HFFc6 (cell line): ENCODE data around the gene TMEM45A. TPM values are rescaled to one million over a fixed set of nuclear protein-coding genes. Genes with fewer than 3 reads are reported as not detected.
"Not testable (repeated sequence)": the region's sequence is repeated elsewhere in the genome, so short reads cannot be mapped to it uniquely, and the experiment has no call there.

Source experiments
- DNase-seq: peaks from one replicate; pipeline ENCODE4 v3.0.0-alpha.2; 2018
- H3K27ac Mint-ChIP-seq: 2 replicates; pipeline ENCODE4 v1.8.0; 2020; ENCODE audit warnings: mild to moderate bottlenecking, mixed read lengths
- H3K27me3 Mint-ChIP-seq: 2 replicates; pipeline ENCODE4 v1.8.0; 2021; ENCODE audit warnings: mild to moderate bottlenecking, moderate library complexity, mixed read lengths; ENCODE audit not compliant: insufficient read depth
- H3K36me3 Mint-ChIP-seq: 2 replicates; pipeline ENCODE4 v1.8.0; 2021; ENCODE audit warnings: low read depth, mixed read lengths
- H3K4me1 Mint-ChIP-seq: 2 replicates; pipeline ENCODE4 v1.8.0; 2020; ENCODE audit warnings: low read depth, mixed read lengths
- H3K4me3 Mint-ChIP-seq: 2 replicates; pipeline ENCODE4 v1.8.0; 2020; ENCODE audit warnings: mild to moderate bottlenecking, moderate library complexity, mixed read lengths
- H3K9me3 Mint-ChIP-seq: 2 replicates; pipeline ENCODE4 v1.8.0; 2020; ENCODE audit warnings: mild to moderate bottlenecking, mixed read lengths
- total RNA-seq, 6 experiments: library from RNA; stranded (reverse); fragmentation: NEBNext Ultra II Directional; extraction: Animal tissue kit (Norgen Biotek cat#: 25700); gene quantifications; 2 replicates in 1 of 6; 3 replicates in 5 of 6; pipeline ENCODE4 v1.2.3, GENCODE V29; 2021
- TF ChIP-seq, protein P1 (sequence below): fragments of 200-600 bp; sonication (generic); IDR thresholded peaks from 2 replicates; pipeline ENCODE4 v1.5.0; 2021; ENCODE audit warnings: antibody characterized with exemption, mild to moderate bottlenecking

TMEM45A gene
- total RNA-seq, 6 experiments from 2014 or later: 25.2 to 44.1 (median 28.5) TPM

DNA sequence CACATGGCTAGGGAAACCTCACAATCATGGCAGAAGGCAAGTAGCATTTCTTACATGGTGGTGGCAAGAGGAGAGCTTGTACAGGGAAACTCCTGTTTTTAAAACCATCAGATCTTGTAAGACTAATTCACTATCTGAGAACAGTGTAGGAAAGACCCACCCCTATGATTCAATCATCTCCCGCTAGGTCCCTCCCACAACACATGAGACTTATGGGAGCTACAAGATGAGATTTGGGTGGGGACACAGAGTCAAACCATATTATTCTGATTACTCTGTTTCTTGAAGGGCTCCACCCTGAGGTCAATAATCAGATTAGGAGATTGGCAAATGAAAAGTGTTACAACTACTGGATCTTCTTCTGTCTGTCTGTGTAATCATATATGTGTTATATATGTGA lies 21.5 kb upstream of the TMEM45A start:
- Mint-ChIP-seq H3K9me3 (peaks cover 16% of the 10 kb centered on the region), H3K27me3 (peaks cover 2% of the 10 kb centered on the region; the same call in 1 of the 2 replicates), H3K4me3 (no peak overlapping the region), H3K27ac (no peak overlapping the region), H3K36me3 (peaks cover 9% of the 10 kb centered on the region), H3K4me1 (no peaks in the 10 kb centered on the region)
- no peak for DNase-seq
- TF ChIP-seq, protein P1, sequence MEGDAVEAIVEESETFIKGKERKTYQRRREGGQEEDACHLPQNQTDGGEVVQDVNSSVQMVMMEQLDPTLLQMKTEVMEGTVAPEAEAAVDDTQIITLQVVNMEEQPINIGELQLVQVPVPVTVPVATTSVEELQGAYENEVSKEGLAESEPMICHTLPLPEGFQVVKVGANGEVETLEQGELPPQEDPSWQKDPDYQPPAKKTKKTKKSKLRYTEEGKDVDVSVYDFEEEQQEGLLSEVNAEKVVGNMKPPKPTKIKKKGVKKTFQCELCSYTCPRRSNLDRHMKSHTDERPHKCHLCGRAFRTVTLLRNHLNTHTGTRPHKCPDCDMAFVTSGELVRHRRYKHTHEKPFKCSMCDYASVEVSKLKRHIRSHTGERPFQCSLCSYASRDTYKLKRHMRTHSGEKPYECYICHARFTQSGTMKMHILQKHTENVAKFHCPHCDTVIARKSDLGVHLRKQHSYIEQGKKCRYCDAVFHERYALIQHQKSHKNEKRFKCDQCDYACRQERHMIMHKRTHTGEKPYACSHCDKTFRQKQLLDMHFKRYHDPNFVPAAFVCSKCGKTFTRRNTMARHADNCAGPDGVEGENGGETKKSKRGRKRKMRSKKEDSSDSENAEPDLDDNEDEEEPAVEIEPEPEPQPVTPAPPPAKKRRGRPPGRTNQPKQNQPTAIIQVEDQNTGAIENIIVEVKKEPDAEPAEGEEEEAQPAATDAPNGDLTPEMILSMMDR: no peak

DNA sequence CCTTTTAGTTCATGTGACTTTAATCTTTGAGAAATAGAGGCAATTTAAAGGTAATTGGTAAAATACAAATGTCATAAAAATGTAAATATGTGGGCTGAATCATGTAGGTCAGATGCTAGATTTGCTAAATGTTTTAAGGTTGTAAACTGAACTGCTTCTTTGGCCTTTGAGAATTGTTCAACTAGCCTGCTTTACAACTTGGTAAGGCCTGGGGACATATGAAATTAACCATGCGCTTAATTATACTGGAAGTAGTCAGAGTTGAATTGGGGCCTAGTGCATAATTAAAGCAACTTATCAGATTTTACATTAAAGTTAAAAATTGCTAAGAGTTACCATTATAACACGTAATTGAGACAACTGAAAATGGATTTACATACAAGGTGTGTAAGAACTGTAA lies 21.0 kb upstream of the TMEM45A start:
- TF ChIP-seq, protein P1: no peak
- DNase-seq: no peak
- peaks cover 9% of the 10 kb centered on the region for H3K36me3 Mint-ChIP-seq
- no peak overlapping the region for H3K27ac Mint-ChIP-seq
- H3K4me1 Mint-ChIP-seq: no peaks in the 10 kb centered on the region
- no peak overlapping the region for H3K4me3 Mint-ChIP-seq
- peaks cover 2% of the 10 kb centered on the region; the same call in 1 of the 2 replicates for H3K27me3 Mint-ChIP-seq
- peaks cover 16% of the 10 kb centered on the region for H3K9me3 Mint-ChIP-seq

DNA sequence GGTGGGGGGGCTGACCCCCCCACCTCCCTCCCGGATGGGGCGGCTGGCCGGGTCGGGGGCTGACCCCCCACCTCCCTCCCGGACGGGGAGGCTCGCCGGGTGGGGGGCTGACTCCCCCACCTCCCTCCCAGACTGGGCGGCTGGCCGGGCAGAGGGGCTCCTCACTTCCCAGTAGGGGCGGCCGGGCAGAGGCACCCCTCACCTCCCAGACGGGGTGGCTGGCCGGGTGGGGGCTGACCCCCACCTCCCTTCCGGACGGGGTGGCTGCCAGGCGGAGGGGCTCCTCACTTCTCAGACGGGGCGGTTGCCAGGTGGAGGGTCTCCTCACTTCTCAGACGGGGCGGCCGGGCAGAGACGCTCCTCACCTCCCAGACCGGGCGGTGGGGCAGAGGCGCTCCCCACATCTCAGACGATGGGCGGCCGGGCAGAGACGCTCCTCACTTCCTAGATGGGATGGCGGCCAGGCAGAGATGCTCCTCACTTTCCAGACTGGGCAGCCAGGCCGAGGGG lies 14.5 kb upstream of the TMEM45A start:
- not testable (repeated sequence) for H3K4me1 Mint-ChIP-seq

DNA sequence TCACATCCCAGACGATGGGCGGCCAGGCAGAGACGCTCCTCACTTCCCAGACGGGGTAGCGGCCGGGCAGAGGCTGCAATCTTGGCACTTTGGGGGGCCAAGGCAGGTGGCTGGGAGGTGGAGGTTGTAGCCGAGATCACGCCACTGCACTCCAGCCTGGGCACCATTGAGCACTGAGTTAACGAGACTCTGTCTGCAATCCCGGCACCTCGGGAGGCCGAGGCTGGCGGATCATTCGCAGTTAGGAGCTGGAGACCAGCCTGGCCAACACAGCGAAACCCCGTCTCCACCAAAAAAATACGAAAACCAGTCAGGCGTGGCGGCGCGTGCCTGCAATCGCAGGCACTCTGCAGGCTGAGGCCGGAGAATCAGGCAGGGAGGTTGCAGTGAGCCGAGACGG lies 13.9 kb upstream of the TMEM45A start:
- not testable (repeated sequence) for H3K36me3 Mint-ChIP-seq, H3K4me1 Mint-ChIP-seq, H3K27ac Mint-ChIP-seq, H3K9me3 Mint-ChIP-seq, DNase-seq, H3K4me3 Mint-ChIP-seq
- H3K27me3 Mint-ChIP-seq: peaks cover 13% of the 10 kb centered on the region

More for the DNA sequence above, 14.5 kb upstream of the TMEM45A start:
- not testable (repeated sequence) for DNase-seq, H3K9me3 Mint-ChIP-seq, H3K36me3 Mint-ChIP-seq, H3K27ac Mint-ChIP-seq, H3K4me3 Mint-ChIP-seq
- H3K27me3 Mint-ChIP-seq: peaks cover 13% of the 10 kb centered on the region

DNA sequence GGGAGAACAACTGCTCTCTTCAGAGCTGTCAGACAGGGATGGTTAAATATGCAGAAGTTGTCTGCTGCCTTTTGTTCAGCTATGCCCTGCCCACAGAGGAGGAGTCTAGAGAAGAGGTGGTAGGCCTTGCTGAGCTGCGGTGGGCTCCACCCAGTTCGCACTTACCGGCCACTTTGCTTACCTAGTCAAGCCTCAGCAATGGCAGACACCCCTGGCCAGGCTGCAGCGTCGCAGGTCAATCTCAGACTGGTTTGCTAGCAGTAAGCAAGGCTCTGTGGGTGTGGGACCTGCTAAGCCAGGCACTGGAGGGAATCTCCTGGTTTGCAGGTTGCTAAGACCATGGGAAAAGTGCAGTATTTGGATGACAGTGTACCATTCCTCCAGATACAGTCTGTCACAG lies 12.3 kb upstream of the TMEM45A start:
- TF ChIP-seq, protein P1: no peak
- Mint-ChIP-seq H3K27me3 (peaks cover 20% of the 10 kb centered on the region), H3K4me3 (no peak overlapping the region), H3K4me1 (no peaks in the 10 kb centered on the region), H3K36me3 (no peaks in the 10 kb centered on the region), H3K9me3 (no peaks in the 10 kb centered on the region), H3K27ac (no peak overlapping the region)
- DNase-seq: no peak

DNA sequence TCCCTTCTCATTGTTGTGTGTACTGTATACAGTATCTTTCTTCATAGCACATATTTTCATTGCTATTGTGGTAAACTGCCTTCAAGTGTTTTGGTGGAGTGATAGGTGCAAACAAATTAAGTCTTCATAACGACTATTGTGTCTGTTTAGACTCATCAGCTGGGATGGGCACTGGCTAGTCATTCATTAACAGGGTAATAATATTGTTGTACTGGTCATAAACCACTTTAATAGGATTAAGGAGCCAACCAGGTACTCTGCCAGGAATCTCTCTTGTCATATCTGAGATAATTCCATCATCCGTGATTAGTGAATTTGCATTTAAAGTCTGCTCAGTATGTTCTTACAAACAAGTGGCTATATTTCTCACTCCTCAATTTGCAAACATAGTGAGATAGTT lies 10.2 kb upstream of the TMEM45A start:
- no peak overlapping the region for H3K27ac Mint-ChIP-seq
- H3K9me3 Mint-ChIP-seq: no peaks in the 10 kb centered on the region
- TF ChIP-seq, protein P1: no peak
- no peak for DNase-seq
- no peaks in the 10 kb centered on the region for H3K36me3 Mint-ChIP-seq
- H3K27me3 Mint-ChIP-seq: peaks cover 24% of the 10 kb centered on the region
- no peak overlapping the region for H3K4me3 Mint-ChIP-seq
- no peaks in the 10 kb centered on the region for H3K4me1 Mint-ChIP-seq

DNA sequence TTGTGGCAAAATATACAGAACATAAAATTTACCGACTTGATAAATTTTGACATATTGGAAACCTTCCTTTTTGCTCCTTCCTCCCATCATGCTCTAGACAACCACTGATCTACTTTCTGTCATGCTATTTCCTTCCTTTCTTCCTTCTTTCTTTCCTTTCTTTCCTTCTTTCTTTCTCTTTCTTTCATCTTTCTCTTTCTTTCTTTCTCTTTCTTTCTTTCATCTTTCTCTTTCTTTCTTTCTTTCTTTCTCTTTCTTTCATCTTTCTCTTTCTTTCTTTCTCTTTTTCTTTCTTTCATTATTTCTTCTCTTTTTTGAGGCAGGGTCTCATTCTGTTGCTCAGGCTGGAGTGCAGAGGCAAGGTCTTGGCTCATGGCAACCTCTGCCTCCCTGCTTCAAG lies 8.9 kb upstream of the TMEM45A start:
- Mint-ChIP-seq H3K9me3 (no peaks in the 10 kb centered on the region), H3K27ac (no peak overlapping the region), H3K36me3 (no peaks in the 10 kb centered on the region), H3K4me1 (no peaks in the 10 kb centered on the region), H3K27me3 (peaks cover 22% of the 10 kb centered on the region), H3K4me3 (no peak overlapping the region)
- TF ChIP-seq, protein P1: no peak
- no peak for DNase-seq
